ENCODE results near the gene APMAP. TPM values are rescaled to one million over a fixed set of nuclear protein-coding genes. Genes with fewer than 3 reads are reported as not detected.

APMAP gene
- total and polyA plus RNA-seq, 2 of the 13 experiments (the other 11 are each of a cell fraction or from before 2014, with no cell fraction given): 168 to 214 TPM

DNA sequence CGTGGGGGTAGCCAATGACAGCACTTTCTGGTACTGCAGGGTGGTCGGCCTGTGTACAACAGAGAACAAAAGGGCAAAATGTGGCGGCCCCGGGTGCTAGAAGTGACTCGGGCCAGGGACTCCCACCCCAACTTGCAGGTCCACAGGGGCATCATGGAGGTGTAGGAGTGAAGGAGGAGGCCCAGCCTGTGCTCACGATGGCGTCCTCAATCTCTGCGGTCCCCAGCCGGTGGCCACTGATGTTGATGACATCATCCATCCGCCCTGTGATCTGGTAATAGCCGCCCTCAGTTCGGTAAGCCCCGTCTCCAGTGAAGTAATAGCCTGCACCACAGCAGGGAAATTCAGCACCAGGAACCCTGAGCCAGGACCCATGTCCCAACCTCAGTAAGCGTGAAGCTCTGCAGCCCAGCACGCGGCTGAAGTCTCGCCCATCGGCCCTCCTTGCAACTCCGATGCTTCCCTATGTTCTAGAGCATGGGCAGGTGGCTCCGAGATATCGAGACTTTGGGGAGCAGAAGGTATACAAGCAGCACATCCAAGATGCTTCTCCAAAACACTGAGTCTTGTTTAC lies 20.2 kb upstream of the APMAP start:
- H3K4me3 ChIP-seq (replicated peaks in 1 of 3; ENCODE audit: insufficient read depth in 1 of 3, low read depth in 2 of 3, low read length in 3 of 3): no peak overlapping the region
- no TSS peak for BruUV-seq (replicated peaks)
- no peak overlapping the region for H2AFZ ChIP-seq (ENCODE audit: low read length)
- WGBS (ENCODE audit: low lambda C conversion rate): 74% methylated on average over 21 of the region's 21 CpGs
- ATAC-seq: no peak
- H3K4me2 ChIP-seq (ENCODE audit: low read depth, low read length): no peak overlapping the region
- intact Hi-C loops (cut with micrococcal nuclease; ENCODE audit: unreplicated experiment) (no loop called here), in situ Hi-C loops (cut with HindIII; ENCODE audit: extremely low pct_ligation_motif_present, low pct_unique_long_range_greater_than_20kb) (no loop called here)
- no peaks in the 10 kb centered on the region for H3K27me3 ChIP-seq (ENCODE audit: control insufficient read depth in 1 of 2, insufficient read depth in 2 of 2, low read length in 2 of 2)
- peaks cover 0 to 3% of the 10 kb centered on the region in 2 experiments; a peak in 4 of 5 replicates for H3K36me3 ChIP-seq (replicated peaks in 1 of 2; ENCODE audit: control insufficient read depth in 1 of 2, insufficient read depth in 2 of 2, low read length in 2 of 2)
- H3K79me2 ChIP-seq (ENCODE audit: insufficient read depth, low read length): no peaks in the 10 kb centered on the region
- no peaks in the 10 kb centered on the region for H4K20me1 ChIP-seq (ENCODE audit: insufficient read depth, low read length)
- no peaks in the 10 kb centered on the region for H3K9me3 ChIP-seq (ENCODE audit: low read length)
- ChIA-PET CTCF (ENCODE audit: low intra/inter-chr PET ratio, low total read pairs) (no interaction called here), POLR2A (no interaction called here)
- peaks cover 13% of the 10 kb centered on the region for H3K4me1 ChIP-seq (ENCODE audit: insufficient read depth, low read length)
- no peak for FAIRE-seq
- TF ChIP-seq RXRA (CRISPR knock-in tag; IDR thresholded peaks at IDR 0.05) (no peak), ATF7 (IDR thresholded peaks at IDR 0.05) (peak; percentile 96), ATF7 (CRISPR knock-in tag; IDR thresholded peaks at IDR 0.05) (no peak), CREB1 (IDR thresholded peaks at IDR 0.05) (peak; percentile 72), CREB1 (CRISPR knock-in tag; IDR thresholded peaks at IDR 0.05) (no peak), FOXK1 (CRISPR knock-in tag; IDR thresholded peaks at IDR 0.05; ENCODE audit: borderline replicate concordance, low read depth) (no peak)
- H3K9ac ChIP-seq (ENCODE audit: insufficient read depth, low read depth, low read length): no peak overlapping the region
- H3K27ac ChIP-seq (ENCODE audit: extremely low read length, insufficient read depth, low read length): no peak overlapping the region
- DNase-seq (ENCODE audit: low spot score): no peak

DNA sequence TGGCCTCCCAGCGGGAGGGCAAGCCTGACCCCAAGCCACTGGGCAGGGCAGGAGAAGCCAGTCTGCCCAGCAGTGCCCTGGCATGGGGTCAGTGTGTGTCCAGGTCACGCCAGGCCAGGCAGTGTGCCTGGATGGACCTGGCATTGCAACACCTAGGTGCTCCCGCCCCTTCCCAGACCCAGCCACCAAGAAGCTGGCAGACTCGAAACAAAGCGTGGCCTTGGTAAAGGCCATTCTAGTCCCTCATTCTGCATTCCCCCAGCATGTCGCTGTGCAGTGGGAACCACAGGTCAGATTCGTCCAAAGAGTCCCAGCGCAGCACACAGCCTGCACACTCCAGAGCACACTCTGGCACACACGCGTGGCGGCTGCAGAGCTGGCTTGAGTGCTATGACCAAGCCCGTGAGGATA lies 19.3 kb upstream of the APMAP start:
- FAIRE-seq (peak; percentile 18), DNase-seq (ENCODE audit: low spot score) (no peak), ATAC-seq (0 out of 3 replicates have a peak, but pooled peaks have one; percentile 7)
- no peaks in the 10 kb centered on the region for H3K79me2 ChIP-seq (ENCODE audit: insufficient read depth, low read length)
- peaks cover 0 to 3% of the 10 kb centered on the region in 2 experiments; a peak in 4 of 5 replicates for H3K36me3 ChIP-seq (replicated peaks in 1 of 2; ENCODE audit: control insufficient read depth in 1 of 2, insufficient read depth in 2 of 2, low read length in 2 of 2)
- H3K4me1 ChIP-seq (ENCODE audit: insufficient read depth, low read length): peaks cover 4% of the 10 kb centered on the region
- ChIA-PET CTCF (ENCODE audit: low intra/inter-chr PET ratio, low total read pairs) (no interaction called here), POLR2A (no interaction called here)
- H3K4me2 ChIP-seq (ENCODE audit: low read depth, low read length): no peak overlapping the region
- BruUV-seq (replicated peaks): no TSS peak
- in situ Hi-C loops (cut with HindIII; ENCODE audit: extremely low pct_ligation_motif_present, low pct_unique_long_range_greater_than_20kb) (no loop called here), intact Hi-C loops (cut with micrococcal nuclease; ENCODE audit: unreplicated experiment) (no loop called here)
- no peak overlapping the region for H3K9ac ChIP-seq (ENCODE audit: insufficient read depth, low read depth, low read length)
- H4K20me1 ChIP-seq (ENCODE audit: insufficient read depth, low read length): no peaks in the 10 kb centered on the region
- H3K27me3 ChIP-seq (ENCODE audit: control insufficient read depth in 1 of 2, insufficient read depth in 2 of 2, low read length in 2 of 2): no peaks in the 10 kb centered on the region
- WGBS (ENCODE audit: low lambda C conversion rate): 78% methylated on average over 10 of the region's 12 CpGs
- TF ChIP-seq HNRNPL (IDR thresholded peaks at IDR 0.05; ENCODE audit: low read depth, low read length): 0 out of 2 replicates have a peak, but pooled peaks have one; percentile 54
- 0 out of 2 replicates have a peak, but pooled peaks have one; percentile 24 for TF ChIP-seq ZNF225 (CRISPR knock-in tag; IDR thresholded peaks at IDR 0.05)
- TF ChIP-seq ARNT (IDR thresholded peaks at IDR 0.05): no peak
- peak; percentile 58; the same call in 1 of the 2 replicates for TF ChIP-seq RXRA (CRISPR knock-in tag; IDR thresholded peaks at IDR 0.05)
- no peak overlapping the region for H3K27ac ChIP-seq (ENCODE audit: extremely low read length, insufficient read depth, low read length)
- no peaks in the 10 kb centered on the region for H3K9me3 ChIP-seq (ENCODE audit: low read length)
- no peak overlapping the region for H3K4me3 ChIP-seq (replicated peaks in 1 of 3; ENCODE audit: insufficient read depth in 1 of 3, low read depth in 2 of 3, low read length in 3 of 3)
- H2AFZ ChIP-seq (ENCODE audit: low read length): no peak overlapping the region

Data from HepG2 (cell line).